Liver (tissue), 9 donors: Measurements from ENCODE around the gene DAD1. TPM values are rescaled to one million over a fixed set of nuclear protein-coding genes. Genes with fewer than 3 reads are reported as not detected.

Experiments used
- DNase-seq: peaks from one replicate; pipeline ENCODE4 v3.0.0-alpha.2; 2017; ENCODE audit warnings: low spot score
- H3K27ac ChIP-seq, 2 donors: one replicate each; pipeline ENCODE4 v1.7.0; 2013; ENCODE audit warnings: inconsistent platforms in 2 of 2, low read length in 2 of 2, control low read depth in 1 of 2, low read depth in 1 of 2, mild to moderate bottlenecking in 1 of 2
- H3K27me3 ChIP-seq, 4 donors: one replicate each; pipeline versions ENCODE4 v1.6.1 to v1.7.0; 2013; ENCODE audit warnings: low read length in 3 of 4, inconsistent platforms in 1 of 4, mild to moderate bottlenecking in 1 of 4, moderate library complexity in 1 of 4; ENCODE audit not compliant: control insufficient read depth in 4 of 4, insufficient read depth in 4 of 4
- H3K36me3 ChIP-seq, 4 donors: one replicate each; pipeline versions ENCODE4 v1.6.1 to v1.7.0; 2013; ENCODE audit warnings: low read length in 3 of 4, mild to moderate bottlenecking in 3 of 4, low read depth in 1 of 4, moderate library complexity in 1 of 4; ENCODE audit not compliant: control insufficient read depth in 4 of 4, insufficient read depth in 3 of 4
- H3K4me1 ChIP-seq, 4 donors: one replicate each; pipeline versions ENCODE4 v1.6.1 to v1.7.0; 2013; ENCODE audit warnings: low read length in 3 of 4, mild to moderate bottlenecking in 3 of 4, moderate library complexity in 1 of 4; ENCODE audit not compliant: control insufficient read depth in 4 of 4, insufficient read depth in 4 of 4
- H3K4me3 ChIP-seq, 3 donors: one replicate each; pipeline versions ENCODE4 v1.6.1 to v1.7.0; 2013; ENCODE audit warnings: low read length in 3 of 3, control low read depth in 1 of 3, low read depth in 1 of 3, mild to moderate bottlenecking in 1 of 3
- H3K9ac ChIP-seq, 2 donors: one replicate each; pipeline ENCODE4 v1.7.0; 2013; ENCODE audit warnings: low read length in 2 of 2, mild to moderate bottlenecking in 2 of 2, moderate library complexity in 2 of 2, control low read depth in 1 of 2, low read depth in 1 of 2
- H3K9me3 ChIP-seq, 4 donors: one replicate each; pipeline versions ENCODE4 v1.6.1 to v1.7.0; 2013; ENCODE audit warnings: low read length in 3 of 4; ENCODE audit not compliant: control insufficient read depth in 4 of 4
- CTCF ChIP-seq: fragments of 150-350 bp; IDR thresholded peaks from 2 replicates; pipeline ENCODE4 v1.5.1; 2017; ENCODE audit warnings: improper control_type of control experiment, low read depth, low read length; ENCODE audit not compliant: missing input control
- FOXA2 ChIP-seq: IDR thresholded peaks from 2 replicates; pipeline ENCODE4 v1.6.1; 2016; ENCODE audit warnings: antibody characterized with exemption
- GABPA ChIP-seq, 2 donors: IDR thresholded peaks in 1 of 2; conservative IDR thresholded peaks in 1 of 2; 2 replicates each; pipeline ENCODE4 v1.6.1; 2016; ENCODE audit warnings: antibody characterized with exemption in 2 of 2, mild to moderate bottlenecking in 1 of 2, moderate library complexity in 1 of 2
- HNF4A ChIP-seq, 2 donors: conservative IDR thresholded peaks; 2 replicates each; pipeline ENCODE4 v1.6.1; 2016; ENCODE audit warnings: antibody characterized with exemption in 2 of 2, mild to moderate bottlenecking in 2 of 2
- HNF4G ChIP-seq: IDR thresholded peaks from 2 replicates; pipeline ENCODE4 v1.6.1; 2016; ENCODE audit warnings: antibody characterized with exemption
- JUND ChIP-seq, 2 donors: IDR thresholded peaks; 2 replicates each; pipeline ENCODE4 v1.6.1; 2016; ENCODE audit warnings: antibody characterized with exemption in 2 of 2
- MAX ChIP-seq: IDR thresholded peaks from 2 replicates; pipeline ENCODE4 v1.6.1; 2016; ENCODE audit warnings: antibody characterized with exemption
- NR2F2 ChIP-seq: IDR thresholded peaks from 2 replicates; pipeline ENCODE4 v1.6.1; 2016; ENCODE audit warnings: antibody characterized with exemption
- RAD21 ChIP-seq, 2 donors: IDR thresholded peaks; 2 replicates each; pipeline ENCODE4 v1.6.1; 2016; ENCODE audit warnings: antibody characterized with exemption in 2 of 2, mild to moderate bottlenecking in 2 of 2
- RXRA ChIP-seq, 2 donors: IDR thresholded peaks; 2 replicates each; pipeline ENCODE4 v1.6.1; 2017 to 2018; ENCODE audit warnings: antibody characterized with exemption in 2 of 2, mild to moderate bottlenecking in 1 of 2
- SP1 ChIP-seq: IDR thresholded peaks from 2 replicates; pipeline ENCODE4 v1.6.1; 2018; ENCODE audit warnings: antibody characterized with exemption, mild to moderate bottlenecking
- TAF1 ChIP-seq: conservative IDR thresholded peaks from 2 replicates; pipeline ENCODE4 v1.6.1; 2016; ENCODE audit warnings: antibody characterized with exemption, mild to moderate bottlenecking
- YY1 ChIP-seq: IDR thresholded peaks from 2 replicates; pipeline ENCODE4 v1.6.1; 2016; ENCODE audit warnings: antibody characterized with exemption, mild to moderate bottlenecking
- WGBS: extraction: QIAGEN DNeasy Blood & Tissue Kit; methylation state at CpG from one replicate; pipeline ENCODE4 v1.1.7; 2013; 5-methylcytosine and 5-hydroxymethylcytosine counted together
- polyA plus RNA-seq, 2 donors: library from polyadenylated mRNA; stranded (reverse) in 1 of 2; unstranded in 1 of 2; fragments of 200-250 nt in 1 of 2; fragments of >200 nt in 1 of 2; fragmentation: Nextera tagmentation in 1 of 2; extraction: Ambion mirVana in 1 of 2; gene quantifications; one replicate each; pipeline versions ENCODE4 v1.2.1 to v1.2.3, GENCODE V29; 2013 to 2015
- total RNA-seq, 2 donors: library from RNA; depleted of rRNA; stranded (reverse); fragments of >200 nt; gene quantifications; one replicate each; pipeline ENCODE4 v1.2.3, GENCODE V29; 2014
- donor health status: healthy.
- donor health status: healthy.
- donor health status: healthy.
- donor health status: healthy.
- donor health status: healthy.

DAD1 gene
- total and polyA plus RNA-seq, 4 donors: 142 to 254 (median 205) TPM

GRCh38 chr14:22596354-22596879 lies 7.4 kb upstream of the DAD1 start:
- H3K4me1 ChIP-seq: peaks cover 0 to 22% (median 5%) of the 10 kb centered on the region in 4 donors
- 90% methylated on average over 3 of the region's 3 CpGs for WGBS

GRCh38 chr14:22594156-22594716 lies 5.2 kb upstream of the DAD1 start:
- DNase-seq: no peak
- H3K27me3 ChIP-seq: no peaks in the 10 kb centered on the region
- H3K9me3 ChIP-seq: no peaks in the 10 kb centered on the region
- H3K36me3 ChIP-seq: no peaks in the 10 kb centered on the region
- 62% methylated on average over 4 of the region's 4 CpGs for WGBS
- TF ChIP-seq MAX (no peak), NR2F2 (no peak), HNF4G (no peak), RAD21 (IDR thresholded peaks at IDR 0.05) (no peak), FOXA2 (no peak), YY1 (no peak), SP1 (no peak), HNF4A (conservative IDR thresholded peaks at IDR 0.05) (no peak)
- H3K4me3 ChIP-seq: no peak overlapping the region
- no peak overlapping the region for H3K27ac ChIP-seq
- H3K9ac ChIP-seq: no peak overlapping the region
- H3K4me1 ChIP-seq: peaks cover 4 to 22% (median 11%) of the 10 kb centered on the region in 4 donors

More at GRCh38 chr14:22596354-22596879, 7.4 kb upstream of the DAD1 start:
- Histone ChIP-seq H3K9ac (no peak overlapping the region), H3K4me3 (no peak overlapping the region), H3K27me3 (no peaks in the 10 kb centered on the region), H3K27ac (no peak overlapping the region), H3K9me3 (no peaks in the 10 kb centered on the region), H3K36me3 (no peaks in the 10 kb centered on the region)
- TF ChIP-seq GABPA (IDR thresholded peaks at IDR 0.05 in 1 of 2, conservative IDR thresholded peaks at IDR 0.05 in 1 of 2) (no peak), RAD21 (IDR thresholded peaks at IDR 0.05) (no peak), TAF1 (no peak), RXRA (IDR thresholded peaks at IDR 0.05) (no peak)
- no peak for DNase-seq

GRCh38 chr14:22593601-22594000 lies 4.6 kb upstream of the DAD1 start:
- TF ChIP-seq TAF1 (no peak), YY1 (no peak), RAD21 (IDR thresholded peaks at IDR 0.05) (no peak), RXRA (IDR thresholded peaks at IDR 0.05) (no peak), GABPA (IDR thresholded peaks at IDR 0.05 in 1 of 2, conservative IDR thresholded peaks at IDR 0.05 in 1 of 2) (no peak), JUND (IDR thresholded peaks at IDR 0.05) (no peak), CTCF (no peak)

More at GRCh38 chr14:22593601-22594000, 4.6 kb upstream of the DAD1 start:
- no peaks in the 10 kb centered on the region for H3K36me3 ChIP-seq
- peaks cover 4 to 16% (median 9%) of the 10 kb centered on the region in 4 donors for H3K4me1 ChIP-seq
- no peaks in the 10 kb centered on the region for H3K9me3 ChIP-seq
- H3K9ac ChIP-seq: no peak overlapping the region
- 83% methylated on average over 2 of the region's 2 CpGs for WGBS
- no peak for DNase-seq
- no peak overlapping the region for H3K27ac ChIP-seq
- H3K4me3 ChIP-seq: no peak overlapping the region
- no peaks in the 10 kb centered on the region for H3K27me3 ChIP-seq
